Skin epidermis (tissue), 12 donors: ENCODE data around the gene COTL1.

Source experiments
- H3K27ac ChIP-seq, 21 experiments: fragments of 200-600 bp; sonication (generic) in 11 of 21; one replicate each; pipeline ENCODE4 v1.5.0; 2020; ENCODE audit warnings: mild to moderate bottlenecking in 3 of 21, inconsistent platforms in 2 of 21, moderate library complexity in 2 of 21
- H3K4me3 ChIP-seq, 7 experiments: fragments of 200-600 bp; sonication (generic) in 2 of 7; one replicate each; pipeline ENCODE4 v1.5.0; 2020; ENCODE audit warnings: inconsistent platforms in 2 of 7, mild to moderate bottlenecking in 2 of 7, moderate library complexity in 1 of 7

Gene COTL1

GRCh38 chr16:84545114-84545737 lies 72.7 kb downstream of the COTL1 start:
- Histone ChIP-seq H3K4me3 (no peak overlapping the region), H3K27ac (no peak overlapping the region)

GRCh38 chr16:84544031-84544773 lies 73.7 kb downstream of the COTL1 start:
- Histone ChIP-seq H3K27ac (peak overlapping the region in 1 of 21 experiments; percentile 10), H3K4me3 (no peak overlapping the region)

DNA sequence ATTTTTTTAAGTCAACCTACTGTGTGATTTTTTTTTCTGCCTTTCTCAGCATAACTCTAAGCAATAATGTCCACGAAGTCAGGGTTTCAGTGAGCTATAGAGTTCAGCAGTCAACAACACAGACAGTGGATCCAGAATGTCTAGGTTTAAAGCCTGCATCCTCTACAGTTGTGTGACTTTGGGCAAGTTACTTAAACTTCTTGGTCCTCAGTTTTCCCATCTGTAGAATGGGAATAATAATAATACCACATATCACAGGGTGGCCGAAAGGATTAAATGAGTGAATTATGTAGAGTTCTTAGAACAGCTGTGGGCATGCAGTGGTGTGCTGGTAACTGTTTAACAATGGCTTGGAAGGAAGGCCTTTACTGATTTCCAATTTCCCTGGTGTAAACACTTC lies 74.6 kb downstream of the COTL1 start:
- H3K27ac ChIP-seq, result no peak overlapping the region
- H3K4me3 ChIP-seq, result no peak overlapping the region

GRCh38 chr16:84541999-84542817 lies 75.7 kb downstream of the COTL1 start:
- Histone ChIP-seq H3K4me3 (no peak overlapping the region), H3K27ac (no peak overlapping the region)

GRCh38 chr16:84540194-84540593 lies 77.7 kb downstream of the COTL1 start:
- H3K4me3 ChIP-seq, result no peak overlapping the region
- H3K27ac ChIP-seq, result no peak overlapping the region

DNA sequence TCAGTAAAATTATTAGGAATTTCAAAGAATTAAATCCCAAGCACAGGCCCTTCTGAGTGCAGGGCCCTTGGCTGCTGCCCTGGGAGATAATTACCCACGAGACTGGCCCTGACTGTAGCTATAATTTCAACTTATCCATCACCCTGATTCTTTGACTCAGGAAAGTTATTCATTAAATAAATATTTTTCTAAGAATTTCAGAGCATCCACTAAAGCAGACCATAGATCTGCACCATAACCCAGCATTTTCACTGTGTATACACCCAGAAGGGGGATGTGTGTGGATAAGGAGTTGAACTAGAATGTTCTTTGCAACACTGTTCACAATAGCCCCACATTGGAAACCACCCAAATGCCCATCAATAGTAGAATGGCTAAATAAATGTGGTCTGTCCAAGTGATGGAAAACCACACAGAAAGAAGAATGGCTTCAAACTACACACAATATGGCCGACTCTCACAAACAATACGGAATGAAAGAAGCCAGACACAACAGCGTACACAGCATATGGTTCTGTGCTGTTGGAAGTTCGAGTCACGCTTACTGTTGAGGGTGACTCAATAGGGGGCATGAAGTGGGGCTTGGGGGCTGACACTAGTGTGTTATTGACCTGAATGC lies 79.5 kb downstream of the COTL1 start:
- Histone ChIP-seq H3K4me3 (no peak overlapping the region), H3K27ac (no peak overlapping the region)

GRCh38 chr16:84537491-84538151 lies 80.3 kb downstream of the COTL1 start:
- H3K27ac ChIP-seq, result no peak overlapping the region
- H3K4me3 ChIP-seq, result no peak overlapping the region

GRCh38 chr16:84535851-84536250 lies 82.0 kb downstream of the COTL1 start:
- Histone ChIP-seq H3K27ac (no peak overlapping the region), H3K4me3 (no peak overlapping the region)

GRCh38 chr16:84535408-84535807 lies 82.5 kb downstream of the COTL1 start:
- Histone ChIP-seq H3K4me3 (no peak overlapping the region), H3K27ac (no peak overlapping the region)

GRCh38 chr16:84534815-84535214 lies 83.1 kb downstream of the COTL1 start:
- H3K4me3 ChIP-seq, result no peak overlapping the region
- no peak overlapping the region for H3K27ac ChIP-seq

DNA sequence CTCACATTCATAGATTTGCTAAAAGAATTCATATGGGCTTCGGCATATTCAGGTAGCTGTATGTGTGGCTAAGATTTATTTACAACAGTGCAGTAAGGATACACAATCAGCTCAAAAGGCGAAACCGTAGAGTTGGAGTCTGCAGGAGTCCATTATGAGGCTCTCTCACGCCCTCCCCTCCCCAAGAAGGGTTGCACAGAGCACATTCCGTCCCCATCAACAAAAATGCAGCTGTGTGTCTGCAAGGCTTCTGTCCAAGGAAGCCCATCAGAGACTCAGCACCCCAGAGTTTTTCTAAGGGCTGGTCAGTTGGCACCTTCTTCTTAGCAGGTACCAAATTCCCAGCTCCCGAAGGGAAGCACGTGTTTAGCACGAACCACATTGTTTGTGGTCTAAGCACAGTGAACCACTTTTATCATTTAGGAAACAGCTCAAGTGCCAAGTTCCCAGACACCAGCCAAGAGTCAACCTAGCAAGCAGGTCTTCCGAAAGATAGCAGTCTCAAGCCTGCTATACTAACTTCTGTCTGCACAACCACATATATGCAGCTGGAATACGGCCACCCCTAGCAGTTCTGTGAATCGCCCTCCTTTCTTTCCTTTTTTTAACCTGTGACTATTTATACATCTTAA lies 84.9 kb downstream of the COTL1 start:
- Histone ChIP-seq H3K27ac (peak overlapping the region in 18 of 21 experiments; percentile 11 to 78 (median 43)), H3K4me3 (no peak overlapping the region)

DNA sequence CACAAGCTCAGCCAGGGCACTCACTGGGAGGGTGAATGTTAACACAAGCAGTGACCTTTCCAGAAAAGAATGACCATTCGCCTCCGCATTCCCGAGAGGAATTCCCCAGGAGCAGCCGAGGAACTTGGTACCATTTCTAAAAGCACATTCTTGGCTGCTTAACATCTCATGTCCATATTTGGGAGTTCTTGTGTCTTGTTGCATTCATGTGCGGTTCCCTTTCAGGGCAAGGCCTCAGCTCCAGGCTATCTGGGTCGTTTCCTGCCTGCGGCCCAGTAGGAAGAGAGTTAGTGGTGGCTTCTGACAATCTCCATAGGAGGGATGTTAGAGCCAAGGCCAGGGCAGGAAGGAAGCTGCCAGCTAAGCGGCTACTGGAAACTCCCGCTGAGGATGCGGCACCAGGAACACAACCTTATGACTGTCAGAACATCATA lies 85.6 kb downstream of the COTL1 start:
- Histone ChIP-seq H3K27ac (peak overlapping the region in 17 of 21 experiments; percentile 2 to 78 (median 47)), H3K4me3 (no peak overlapping the region)

- Histone ChIP-seq H3K4me3 (no peak overlapping the region), H3K27ac (peak overlapping the region in 9 of 21 experiments; percentile 2 to 78 (median 49))
Measured at GRCh38 chr16:84531671-84532111, 86.2 kb downstream of the COTL1 start.

DNA sequence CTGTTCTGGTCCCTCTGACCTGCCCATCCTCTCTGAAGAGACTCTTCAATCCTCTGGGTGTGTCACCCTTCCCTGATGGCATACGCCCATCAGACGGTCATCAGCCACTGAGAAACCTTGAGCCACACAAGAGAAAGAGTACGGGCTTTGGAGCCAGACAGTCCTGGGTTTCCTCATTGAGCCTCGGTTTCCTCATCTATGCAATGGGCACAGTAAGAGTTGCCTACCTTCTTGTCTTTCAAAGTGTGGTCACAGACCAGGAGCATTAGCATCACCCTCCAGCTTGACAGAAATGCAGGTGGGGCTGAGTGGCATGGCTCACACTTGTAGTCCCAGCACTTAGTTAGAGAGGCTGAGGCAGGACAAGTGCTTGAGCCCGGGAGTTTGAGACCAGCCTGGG lies 87.3 kb downstream of the COTL1 start:
- Histone ChIP-seq H3K4me3 (no peak overlapping the region), H3K27ac (no peak overlapping the region)

- Histone ChIP-seq H3K4me3 (no peak overlapping the region), H3K27ac (no peak overlapping the region)
Measured at GRCh38 chr16:84529607-84530006, 88.3 kb downstream of the COTL1 start.

- Histone ChIP-seq H3K27ac (peak overlapping the region in 4 of 21 experiments; percentile 37 to 74 (median 66)), H3K4me3 (no peak overlapping the region)
Measured at GRCh38 chr16:84528322-84528721, 89.6 kb downstream of the COTL1 start.

DNA sequence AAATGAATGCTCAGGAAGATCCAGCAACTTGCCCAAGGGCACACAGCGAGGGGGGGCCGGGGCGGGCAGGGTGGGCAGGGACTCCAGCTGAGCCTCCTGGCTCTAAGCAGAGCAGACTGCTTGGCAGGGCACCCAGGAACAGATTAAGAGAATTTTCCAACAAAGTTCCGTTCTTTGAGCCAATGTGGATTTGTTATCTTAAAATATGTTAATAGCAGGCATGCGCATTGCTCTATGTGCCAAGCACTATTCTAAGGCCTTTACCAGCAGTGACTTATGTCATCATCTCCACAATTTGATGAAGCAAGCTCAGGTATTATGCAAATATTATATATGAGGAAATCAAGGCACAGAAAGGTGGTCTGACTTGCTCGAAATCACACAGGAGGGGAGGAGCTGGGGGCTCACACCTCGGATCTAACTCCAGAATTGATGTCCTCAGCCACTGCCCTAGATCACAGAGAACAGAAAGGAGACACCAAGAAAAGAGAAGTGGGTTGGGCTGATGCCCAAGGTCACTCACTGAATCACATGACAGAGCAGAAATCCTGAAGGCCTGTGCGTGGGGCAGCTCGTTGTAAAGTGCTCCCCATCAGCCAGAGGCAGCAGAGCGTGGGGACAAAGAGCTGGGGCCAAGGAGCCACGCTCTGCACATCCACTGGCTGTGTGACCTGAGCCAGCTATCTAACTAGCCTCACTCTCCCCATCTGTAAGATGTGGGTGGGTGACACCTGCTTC lies 90.2 kb downstream of the COTL1 start:
- Histone ChIP-seq H3K4me3 (peak overlapping the region in 1 of 7 experiments; percentile 1), H3K27ac (peak overlapping the region in 19 of 21 experiments; percentile 11 to 78 (median 63))
